OCI-LY3 (cell line): ENCODE results near the gene ZC3H15.
"Not testable (repeated sequence)": the region's sequence is repeated elsewhere in the genome, so short reads cannot be mapped to it uniquely, and the experiment has no call there.

Experiments used
- H2AFZ ChIP-seq: fragments of 200-600, 300-600 bp; shearing (Covaris generic); 2 replicates; pipeline ENCODE4 v1.6.0; 2014; ENCODE audit warnings: antibody characterized with exemption, low read depth, low read length
- H3K27ac ChIP-seq: fragments of 200-600, 300-600 bp; sonication (generic); 2 replicates; pipeline ENCODE4 v1.5.1; 2014; ENCODE audit warnings: mild to moderate bottlenecking, low read length, moderate library complexity, mixed read lengths
- H3K27me3 ChIP-seq: fragments of 200-600, 300-600 bp; sonication (generic); 2 replicates; pipeline ENCODE4 v1.6.1; 2014; ENCODE audit warnings: low read depth, low read length, mixed read lengths
- H3K36me3 ChIP-seq: fragments of 200-600, 300-600 bp; sonication (generic); replicated peaks from 2 replicates; pipeline ENCODE3; 2014; ENCODE audit warnings: low read depth, low read length, mixed read lengths
- H3K4me1 ChIP-seq: fragments of 300-600, 200-600 bp; sonication (generic); 2 replicates; pipeline ENCODE4 v1.6.1; 2014; ENCODE audit warnings: low read length, mixed read lengths
- H3K4me2 ChIP-seq: fragments of 200-600, 300-600 bp; sonication (generic); 2 replicates; pipeline ENCODE4 v1.6.1; 2014; ENCODE audit warnings: low read length, mixed read lengths
- H3K4me3 ChIP-seq: fragments of 300-600, 200-600 bp; sonication (generic); 2 replicates; pipeline ENCODE4 v1.5.1; 2014; ENCODE audit warnings: antibody characterized with exemption, mild to moderate bottlenecking, low read length, moderate library complexity
- H3K79me2 ChIP-seq: fragments of 300-600, 200-600 bp; shearing (Covaris generic); 2 replicates; pipeline ENCODE4 v1.6.1; 2014; ENCODE audit warnings: mild to moderate bottlenecking, low read length, mixed read lengths
- H3K9ac ChIP-seq: fragments of 300-600, 200-600 bp; shearing (Covaris generic); 2 replicates; pipeline ENCODE4 v1.6.0; 2014; ENCODE audit warnings: mild to moderate bottlenecking, low read length, moderate library complexity
- H3K9me3 ChIP-seq: fragments of 200-600, 300-600 bp; shearing (Covaris generic); 2 replicates; pipeline ENCODE4 v1.6.1; 2014; ENCODE audit warnings: low read length, mixed read lengths; ENCODE audit not compliant: insufficient read depth
- H4K20me1 ChIP-seq: fragments of 200-600, 300-600 bp; sonication (generic); 2 replicates; pipeline ENCODE4 v1.6.1; 2016; ENCODE audit warnings: low read length, mixed read lengths; ENCODE audit not compliant: insufficient read depth
- EZH2phosphoT487 ChIP-seq: fragments of 200-600 bp; shearing (Covaris generic); IDR thresholded peaks from 2 replicates; pipeline ENCODE4 v1.6.1; 2018; ENCODE audit warnings: antibody characterized with exemption, mixed run types, low read depth
- TF ChIP-seq, protein P1 (sequence below): fragments of 200-600, 300-600 bp; sonication (generic); IDR thresholded peaks from 2 replicates; pipeline ENCODE4 v1.5.1; 2014; ENCODE audit warnings: antibody characterized with exemption, low read length, low read depth

Gene ZC3H15

DNA sequence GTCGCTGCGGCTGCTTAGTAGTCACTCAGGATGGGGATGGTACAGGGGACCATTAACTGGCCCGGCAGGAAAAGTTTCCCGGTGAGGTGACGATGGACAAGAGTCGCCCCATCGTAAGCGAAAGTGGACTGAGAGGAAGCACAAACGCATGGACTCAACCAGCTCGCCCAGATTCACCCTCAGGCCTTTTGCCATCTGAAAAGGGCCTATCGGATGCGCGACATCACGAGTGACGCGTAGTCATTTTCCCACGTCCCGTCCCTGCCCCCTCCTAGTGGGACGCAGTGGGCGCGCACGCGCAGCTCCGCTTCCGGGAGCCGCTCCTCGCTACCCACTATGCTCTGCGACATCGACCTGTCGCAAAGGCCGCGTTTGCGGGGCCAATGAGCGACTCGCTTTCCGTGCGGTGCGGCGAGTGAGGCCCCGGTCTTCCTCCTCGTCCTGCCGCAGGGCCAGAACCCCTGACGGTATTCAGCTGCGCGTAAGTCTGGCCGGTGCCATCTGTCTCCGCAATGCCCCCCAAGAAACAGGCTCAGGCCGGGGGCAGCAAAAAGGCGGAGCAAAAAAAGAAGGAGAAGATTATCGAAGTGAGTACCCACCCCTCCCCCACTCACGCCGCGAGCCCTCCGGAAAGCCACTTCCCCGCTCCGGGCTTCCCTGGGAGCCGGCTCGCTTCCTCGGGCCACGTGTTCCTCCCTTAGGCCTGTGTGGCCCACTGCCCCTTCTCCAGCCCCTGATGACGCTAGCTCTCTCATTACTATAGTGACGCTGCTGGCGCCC is at the start of gene ZC3H15:
TSS of gene ZC3H15 (plus strand) at position 390 of the 780 bp plus-strand sequence. CDS start at position 513, 123 bp downstream.
- Histone ChIP-seq H3K27ac (peak within 1 kb of the TSS; percentile 76), H4K20me1 (peaks cover 43% of the 10 kb centered on the region), H3K9ac (peak within 1 kb of the TSS; percentile 92), H3K4me2 (peak within 1 kb of the TSS; percentile 90), H2AFZ (peak within 1 kb of the TSS; percentile 93), H3K4me3 (peak within 1 kb of the TSS; percentile 95), H3K9me3 (no peaks in the 10 kb centered on the region), H3K79me2 (peaks cover 75% of the 10 kb centered on the region), H3K27me3 (no peaks in the 10 kb centered on the region), H3K36me3 (peaks cover 7% of the 10 kb centered on the region), H3K4me1 (peaks cover 26% of the 10 kb centered on the region)
- TF ChIP-seq, protein P1, sequence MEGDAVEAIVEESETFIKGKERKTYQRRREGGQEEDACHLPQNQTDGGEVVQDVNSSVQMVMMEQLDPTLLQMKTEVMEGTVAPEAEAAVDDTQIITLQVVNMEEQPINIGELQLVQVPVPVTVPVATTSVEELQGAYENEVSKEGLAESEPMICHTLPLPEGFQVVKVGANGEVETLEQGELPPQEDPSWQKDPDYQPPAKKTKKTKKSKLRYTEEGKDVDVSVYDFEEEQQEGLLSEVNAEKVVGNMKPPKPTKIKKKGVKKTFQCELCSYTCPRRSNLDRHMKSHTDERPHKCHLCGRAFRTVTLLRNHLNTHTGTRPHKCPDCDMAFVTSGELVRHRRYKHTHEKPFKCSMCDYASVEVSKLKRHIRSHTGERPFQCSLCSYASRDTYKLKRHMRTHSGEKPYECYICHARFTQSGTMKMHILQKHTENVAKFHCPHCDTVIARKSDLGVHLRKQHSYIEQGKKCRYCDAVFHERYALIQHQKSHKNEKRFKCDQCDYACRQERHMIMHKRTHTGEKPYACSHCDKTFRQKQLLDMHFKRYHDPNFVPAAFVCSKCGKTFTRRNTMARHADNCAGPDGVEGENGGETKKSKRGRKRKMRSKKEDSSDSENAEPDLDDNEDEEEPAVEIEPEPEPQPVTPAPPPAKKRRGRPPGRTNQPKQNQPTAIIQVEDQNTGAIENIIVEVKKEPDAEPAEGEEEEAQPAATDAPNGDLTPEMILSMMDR = no peak
- no peak for TF ChIP-seq EZH2phosphoT487

DNA sequence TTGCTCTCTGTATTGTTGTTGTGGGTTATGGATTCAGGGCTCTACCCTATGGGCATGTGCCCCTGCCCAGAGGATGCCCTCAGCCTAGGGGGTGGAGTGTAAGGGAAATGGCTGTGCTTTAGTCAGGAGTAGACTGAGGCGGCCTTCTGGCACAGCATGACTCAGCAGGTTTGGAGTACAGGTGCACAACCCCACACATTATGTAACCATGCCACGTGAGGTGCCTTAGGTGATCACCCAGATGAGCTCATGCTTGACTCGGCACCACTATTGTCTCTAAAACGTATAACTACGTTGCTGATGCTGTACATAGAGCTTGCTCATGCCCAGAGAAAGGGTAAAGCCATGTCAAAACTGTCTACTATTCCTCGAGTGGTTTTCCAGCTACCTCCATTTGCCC is 48.3 kb upstream of the ZC3H15 start:
- Histone ChIP-seq H3K27ac (no peak overlapping the region), H3K4me2 (no peak overlapping the region), H4K20me1 (peaks cover 3% of the 10 kb centered on the region; the same call in 1 of the 2 replicates), H3K4me1 (peaks cover 12% of the 10 kb centered on the region), H3K9ac (no peak overlapping the region), H3K9me3 (no peaks in the 10 kb centered on the region), H3K36me3 (peaks cover 18% of the 10 kb centered on the region), H2AFZ (no peak overlapping the region), H3K27me3 (no peaks in the 10 kb centered on the region), H3K4me3 (no peak overlapping the region), H3K79me2 (no peaks in the 10 kb centered on the region)
- TF ChIP-seq, protein P1 = no peak
- no peak for TF ChIP-seq EZH2phosphoT487

- not testable (repeated sequence) for H3K27ac ChIP-seq, H3K9me3 ChIP-seq, H3K9ac ChIP-seq, H3K79me2 ChIP-seq, H3K4me3 ChIP-seq, H3K4me2 ChIP-seq, H2AFZ ChIP-seq, H3K27me3 ChIP-seq, H4K20me1 ChIP-seq
- Histone ChIP-seq H3K36me3 (peaks cover 18% of the 10 kb centered on the region), H3K4me1 (peaks cover 12% of the 10 kb centered on the region)
Observed at GRCh38 chr2:186439673-186440095, 46.4 kb upstream of the ZC3H15 start.

DNA sequence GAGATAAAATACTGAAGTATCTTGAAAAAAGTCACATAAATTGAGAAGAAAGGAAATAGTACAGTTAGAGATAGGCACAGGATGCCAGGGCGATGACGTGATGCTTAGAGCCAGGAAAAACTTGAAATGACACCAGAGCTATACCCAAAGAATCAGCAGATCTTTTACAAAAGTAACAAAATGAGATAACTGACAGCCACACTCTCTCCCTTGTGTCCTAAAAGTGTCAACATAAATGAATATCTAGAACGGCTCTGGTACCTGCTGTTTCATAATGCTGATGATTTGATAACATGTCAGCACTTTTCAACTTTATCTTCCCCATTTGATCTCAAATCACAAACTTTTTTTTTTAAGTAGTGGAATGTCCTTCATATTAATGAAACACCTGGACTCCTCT is 45.6 kb upstream of the ZC3H15 start:
- Histone ChIP-seq H3K27ac (no peak overlapping the region), H3K79me2 (no peaks in the 10 kb centered on the region), H2AFZ (no peak overlapping the region), H4K20me1 (no peaks in the 10 kb centered on the region), H3K36me3 (peaks cover 18% of the 10 kb centered on the region), H3K4me2 (no peak overlapping the region), H3K4me1 (peaks cover 12% of the 10 kb centered on the region), H3K9me3 (no peaks in the 10 kb centered on the region), H3K4me3 (no peak overlapping the region), H3K9ac (no peak overlapping the region), H3K27me3 (no peaks in the 10 kb centered on the region)
- no peak for TF ChIP-seq EZH2phosphoT487

GRCh38 chr2:186442885-186443284 is 43.2 kb upstream of the ZC3H15 start:
- no peaks in the 10 kb centered on the region for H3K27me3 ChIP-seq
- H3K36me3 ChIP-seq = peaks cover 9% of the 10 kb centered on the region
- peaks cover 12% of the 10 kb centered on the region for H3K4me1 ChIP-seq
- H3K4me2 ChIP-seq = no peak overlapping the region
- H3K9ac ChIP-seq = no peak overlapping the region
- no peaks in the 10 kb centered on the region for H3K79me2 ChIP-seq
- TF ChIP-seq, protein P1 = no peak
- TF ChIP-seq EZH2phosphoT487 = no peak
- no peaks in the 10 kb centered on the region for H4K20me1 ChIP-seq
- H2AFZ ChIP-seq = no peak overlapping the region
- H3K9me3 ChIP-seq = no peaks in the 10 kb centered on the region
- no peak overlapping the region for H3K27ac ChIP-seq
- H3K4me3 ChIP-seq = no peak overlapping the region
